Mesenchymal stem cell (in vitro differentiated cells and primary cell): ENCODE measurements around the gene CS.

Experiments used
- DNase-seq: peaks from one replicate; pipeline ENCODE4 v3.0.0-alpha.2; 2013
- H2AFZ ChIP-seq: one replicate; pipeline ENCODE4 v1.6.1; 2013; ENCODE audit warnings: low read depth, mild to moderate bottlenecking, control low read depth, inconsistent platforms, low read length, moderate library complexity
- H2AK5ac ChIP-seq: 2 replicates; pipeline ENCODE4 v1.6.1; 2013; ENCODE audit warnings: low read length, moderate library complexity, mild to moderate bottlenecking, inconsistent platforms; ENCODE audit not compliant: severe bottlenecking
- H2BK120ac ChIP-seq: one replicate; pipeline ENCODE4 v1.6.1; 2013; ENCODE audit warnings: low read depth, mild to moderate bottlenecking, inconsistent platforms, low read length, moderate library complexity
- H2BK12ac ChIP-seq, 2 experiments: one replicate each; pipeline ENCODE4 v1.6.1; 2013; ENCODE audit warnings: inconsistent platforms in 2 of 2, low read length in 2 of 2, mild to moderate bottlenecking in 2 of 2, moderate library complexity in 2 of 2, control low read depth in 1 of 2
- H2BK15ac ChIP-seq: one replicate; pipeline ENCODE4 v1.6.1; 2013; ENCODE audit warnings: mild to moderate bottlenecking, low read depth, inconsistent platforms; ENCODE audit not compliant: poor library complexity, severe bottlenecking
- H2BK5ac ChIP-seq: 2 replicates; pipeline ENCODE4 v1.6.1; 2013; ENCODE audit warnings: low read depth, mild to moderate bottlenecking, low read length, control low read depth, inconsistent platforms; ENCODE audit not compliant: poor library complexity, severe bottlenecking
- H3K14ac ChIP-seq, 2 experiments: one replicate each; pipeline ENCODE4 v1.6.1; 2013; ENCODE audit warnings: inconsistent platforms in 2 of 2, low read length in 2 of 2, control low read depth in 1 of 2, mild to moderate bottlenecking in 1 of 2, moderate library complexity in 1 of 2
- H3K18ac ChIP-seq, 2 experiments: one replicate each; pipeline ENCODE4 v1.6.1; 2013; ENCODE audit warnings: inconsistent platforms in 2 of 2, low read length in 2 of 2, control low read depth in 1 of 2, low read depth in 1 of 2, mild to moderate bottlenecking in 1 of 2
- H3K23ac ChIP-seq, 2 experiments: one replicate each; pipeline ENCODE4 v1.6.1; 2013; ENCODE audit warnings: inconsistent platforms in 2 of 2, low read length in 2 of 2, mild to moderate bottlenecking in 2 of 2, moderate library complexity in 2 of 2, control low read depth in 1 of 2
- H3K27ac ChIP-seq: 2 replicates; pipeline ENCODE4 v1.5.1; 2013; ENCODE audit warnings: mild to moderate bottlenecking, moderate library complexity, low read length, control low read depth, inconsistent platforms; ENCODE audit not compliant: poor library complexity, severe bottlenecking
- H3K27me3 ChIP-seq, 2 experiments: 2 replicates each; pipeline versions ENCODE4 v1.6.1 to v1.7.0; 2013; ENCODE audit warnings: low read length in 2 of 2, mild to moderate bottlenecking in 2 of 2, moderate library complexity in 2 of 2, control low read depth in 1 of 2, inconsistent platforms in 1 of 2; ENCODE audit not compliant: control insufficient read depth in 1 of 2, insufficient read depth in 1 of 2
- H3K36me3 ChIP-seq, 2 experiments: 2 replicates each; pipeline versions ENCODE4 v1.6.1 to v1.7.0; 2013; ENCODE audit warnings: low read length in 2 of 2, control low read depth in 1 of 2, inconsistent platforms in 1 of 2, low read depth in 1 of 2, mild to moderate bottlenecking in 1 of 2; ENCODE audit not compliant: insufficient read depth in 2 of 2, control insufficient read depth in 1 of 2
- H3K4ac ChIP-seq, 2 experiments: one replicate each; pipeline ENCODE4 v1.6.1; 2013; ENCODE audit warnings: inconsistent platforms in 2 of 2, low read length in 2 of 2, mild to moderate bottlenecking in 2 of 2, moderate library complexity in 2 of 2, control low read depth in 1 of 2, low read depth in 1 of 2
- H3K4me1 ChIP-seq: 2 replicates; pipeline ENCODE4 v1.6.1; 2013; ENCODE audit warnings: low read depth, low read length, control low read depth; ENCODE audit not compliant: control insufficient read depth, insufficient read depth
- H3K4me2 ChIP-seq: 2 replicates; pipeline ENCODE4 v1.6.1; 2013; ENCODE audit warnings: low read length, mild to moderate bottlenecking, inconsistent platforms; ENCODE audit not compliant: poor library complexity, severe bottlenecking
- H3K4me3 ChIP-seq, 2 experiments: 2 replicates each; pipeline versions ENCODE4 v1.5.1 to v1.7.0; 2013; ENCODE audit warnings: low read length in 2 of 2, mild to moderate bottlenecking in 2 of 2, control low read depth in 1 of 2, low read depth in 1 of 2; ENCODE audit not compliant: insufficient read depth in 1 of 2
- H3K79me1 ChIP-seq: replicated peaks from 2 replicates; pipeline ENCODE4 v1.6.1; 2013; ENCODE audit warnings: mild to moderate bottlenecking, control low read depth, low read length, inconsistent platforms; ENCODE audit not compliant: poor library complexity, severe bottlenecking
- H3K9ac ChIP-seq: 2 replicates; pipeline ENCODE4 v1.7.0; 2013; ENCODE audit warnings: mild to moderate bottlenecking, low read length, moderate library complexity
- H3K9me3 ChIP-seq: 2 replicates; pipeline ENCODE4 v1.7.0; 2013; ENCODE audit warnings: mild to moderate bottlenecking, low read length; ENCODE audit not compliant: control insufficient read depth
- H4K8ac ChIP-seq: one replicate; pipeline ENCODE4 v1.6.1; 2013; ENCODE audit warnings: inconsistent platforms, mild to moderate bottlenecking, low read length, moderate library complexity
- H4K91ac ChIP-seq: one replicate; pipeline ENCODE4 v1.6.1; 2013; ENCODE audit warnings: mild to moderate bottlenecking, low read length, inconsistent platforms
- WGBS: methylation state at CpG from one replicate; pipeline ENCODE4 v1.1.7; 2013; ENCODE audit warnings: mixed read lengths; 5-methylcytosine and 5-hydroxymethylcytosine counted together

The CS gene

DNA sequence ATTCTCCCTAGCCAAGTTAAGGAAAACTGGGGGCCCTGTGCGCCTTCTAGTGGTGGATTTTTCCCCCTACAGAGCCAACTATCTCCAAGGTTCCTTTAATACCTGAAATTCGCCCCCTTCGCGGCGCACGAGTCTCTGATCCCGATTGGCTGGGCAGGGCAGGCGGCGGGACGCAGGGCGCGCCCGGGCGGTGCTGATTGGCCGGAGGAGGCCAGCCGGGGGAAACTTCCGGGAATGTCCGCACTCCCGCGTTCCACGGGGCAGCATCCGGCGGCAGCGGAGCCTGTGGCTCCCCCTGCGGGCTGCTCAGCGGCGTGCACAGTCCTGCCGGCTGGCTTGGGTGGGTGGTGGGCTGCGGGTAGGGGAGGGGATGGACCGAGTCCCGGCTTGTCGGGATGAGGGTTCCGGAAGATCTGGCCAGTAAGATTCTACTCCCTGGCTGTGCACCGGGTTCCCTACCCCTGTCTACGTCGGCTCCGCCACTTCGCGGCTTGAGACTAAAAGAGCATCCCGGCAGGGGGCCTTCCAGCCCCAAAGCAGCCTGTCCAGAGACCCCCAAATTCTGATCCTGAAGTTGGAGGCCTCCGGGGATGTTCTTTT is 75.9 kb downstream of the CS start, which contains the start of gene NABP2:
NABP2 (plus strand) TSS at position 241 of the 600 bp plus-strand sequence. CDS start 515 bp downstream, outside the sequence.
- Histone ChIP-seq H3K27ac (peak within 1 kb of the TSS; percentile 64), H2BK120ac (peak within 1 kb of the TSS; percentile 57), H2BK5ac (peak within 1 kb of the TSS; percentile 46), H3K18ac (peak within 1 kb of the TSS; percentile 71 to 85), H2AK5ac (peak within 1 kb of the TSS; percentile 89), H3K4me2 (peak within 1 kb of the TSS; percentile 93), H3K14ac (peak within 1 kb of the TSS; percentile 75 to 79), H3K9ac (peak within 1 kb of the TSS; percentile 95), H3K23ac (no peak within 1 kb of the TSS), H3K27me3 (no peaks in the 10 kb centered on the region), H3K36me3 (peaks cover 3 to 19% of the 10 kb centered on the region in 2 experiments), H2BK12ac (peak within 1 kb of the TSS; percentile 31 to 63), H2BK15ac (peak within 1 kb of the TSS; percentile 44), H2AFZ (peak within 1 kb of the TSS; percentile 20), H4K91ac (peak within 1 kb of the TSS; percentile 59), H3K79me1 (peaks cover 16% of the 10 kb centered on the region), H3K4ac (peak within 1 kb of the TSS; percentile 73 to 92), H4K8ac (peak within 1 kb of the TSS; percentile 95), H3K9me3 (no peaks in the 10 kb centered on the region), H3K4me3 (peak within 1 kb of the TSS; percentile 61 to 93), H3K4me1 (peaks cover 20% of the 10 kb centered on the region)
- DNase-seq, result peak; percentile 98
- WGBS, result 2% methylated on average over 37 of the region's 41 CpGs

DNA sequence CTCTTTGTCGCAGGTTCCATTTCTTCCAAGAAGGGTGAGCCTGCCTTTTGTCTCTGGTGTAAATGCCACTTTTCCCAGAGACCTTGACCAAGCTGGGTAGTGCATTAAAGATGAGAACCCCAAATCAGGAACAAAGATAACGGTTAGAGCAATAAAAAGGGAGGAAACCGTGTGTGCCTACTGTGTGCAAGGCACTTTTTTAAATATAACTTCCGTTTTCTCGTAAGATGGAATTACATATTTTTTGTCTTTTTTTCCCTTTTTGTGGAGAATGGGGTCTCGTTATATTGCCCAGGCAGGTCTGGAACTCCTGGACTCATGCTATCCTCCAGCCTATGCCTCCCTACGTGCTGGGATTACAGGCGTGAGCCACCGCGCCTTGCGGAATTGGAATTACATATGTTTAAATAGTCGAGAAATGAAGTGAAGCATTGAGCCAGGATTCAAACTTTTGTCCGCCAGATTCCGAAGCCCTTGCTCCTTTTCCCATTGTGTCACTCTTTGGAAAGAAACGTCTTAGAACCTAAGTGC is 76.5 kb downstream of the CS start:
- Histone ChIP-seq H3K18ac (peak overlapping the region in 1 of 2 experiments; percentile 85), H2BK120ac (peak overlapping the region; percentile 29), H3K4me1 (peaks cover 20% of the 10 kb centered on the region), H3K36me3 (peaks cover 0 to 14% of the 10 kb centered on the region in 2 experiments), H3K4me2 (peak overlapping the region; percentile 18), H3K14ac (peak overlapping the region in 1 of 2 experiments; percentile 57), H2BK15ac (no peak overlapping the region), H2BK12ac (peak overlapping the region in 1 of 2 experiments; percentile 63), H3K9ac (peak overlapping the region; percentile 92), H3K4me3 (peak overlapping the region in 1 of 2 experiments; percentile 93), H3K27ac (peak overlapping the region; percentile 64), H2AK5ac (peak overlapping the region; percentile 89), H2AFZ (no peak overlapping the region), H4K8ac (peak overlapping the region; percentile 95), H4K91ac (peak overlapping the region; percentile 59), H3K4ac (peak overlapping the region in 1 of 2 experiments; percentile 73), H3K79me1 (peaks cover 16% of the 10 kb centered on the region), H3K27me3 (no peaks in the 10 kb centered on the region), H3K23ac (no peak overlapping the region), H2BK5ac (peak overlapping the region; percentile 46), H3K9me3 (no peaks in the 10 kb centered on the region)
- WGBS, result 59% methylated on average over 15 of the region's 15 CpGs
- no peak for DNase-seq

DNA sequence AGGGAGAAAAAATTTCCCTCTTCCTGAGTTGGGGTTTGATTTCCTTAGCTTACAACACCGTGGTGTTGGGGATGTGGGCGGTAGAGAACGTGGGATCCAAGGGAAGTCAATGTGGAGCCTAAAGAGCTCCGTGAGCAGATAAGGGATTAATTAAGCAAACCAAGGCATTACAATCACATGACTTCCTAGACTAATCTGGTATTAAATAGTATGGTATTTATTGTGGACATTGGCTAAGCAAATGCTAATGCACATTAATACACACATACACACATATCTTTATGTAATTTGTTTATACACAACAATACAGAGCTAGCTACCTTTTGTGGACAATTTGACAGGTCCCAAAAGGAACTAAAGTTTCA is 77.6 kb downstream of the CS start:
- Histone ChIP-seq H3K79me1 (peaks cover 18% of the 10 kb centered on the region), H3K4me2 (peak overlapping the region; percentile 79), H2BK5ac (no peak overlapping the region), H3K36me3 (peaks cover 2 to 11% of the 10 kb centered on the region in 2 experiments), H3K9me3 (no peaks in the 10 kb centered on the region), H3K27ac (peak overlapping the region; percentile 98), H3K4me1 (peaks cover 20% of the 10 kb centered on the region), H3K27me3 (no peaks in the 10 kb centered on the region), H3K4ac (peak overlapping the region; percentile 97 to 100), H2AFZ (no peak overlapping the region), H4K8ac (peak overlapping the region; percentile 97), H2BK12ac (peak overlapping the region in 1 of 2 experiments; percentile 71), H3K4me3 (peak overlapping the region; percentile 60 to 92), H3K9ac (peak overlapping the region; percentile 92), H2BK15ac (no peak overlapping the region), H3K14ac (no peak overlapping the region), H2AK5ac (peak overlapping the region; percentile 79), H3K23ac (no peak overlapping the region), H2BK120ac (no peak overlapping the region), H4K91ac (peak overlapping the region; percentile 97), H3K18ac (peak overlapping the region; percentile 91 to 98)
- no peak for DNase-seq
- WGBS, result no CpG with 5 or more reads among the region's 4 CpGs
